Body of pancreas (tissue), 4 donors: ENCODE measurements around the gene TOR3A.

ENCODE experiments used
- CTCF ChIP-seq, 7 experiments: fragments of 450-650 bp in 4 of 7; fragments of 200-600 bp in 3 of 7; sonication (generic) in 3 of 7; IDR thresholded peaks; one replicate each; pipeline ENCODE4 v1.5.1; 2016 to 2019; ENCODE audit warnings: antibody characterized with exemption in 7 of 7
- POLR2A ChIP-seq, 3 donors: fragments of 450-650 bp; IDR thresholded peaks; one replicate each; pipeline ENCODE4 v1.6.1; 2016; ENCODE audit warnings: antibody characterized with exemption in 3 of 3, mild to moderate bottlenecking in 2 of 3

GRCh38 chr1:179115181-179115580, 33.3 kb downstream of the TOR3A start:
- TF ChIP-seq CTCF (IDR thresholded peaks at IDR 0.05) (no peak), POLR2A (IDR thresholded peaks at IDR 0.05) (no peak)
